IMR-90 (cell line): Measurements from ENCODE around the gene NUPR1. TPM values are rescaled to one million over a fixed set of nuclear protein-coding genes. Genes with fewer than 3 reads are reported as not detected.
A peak's percentile ranks its signal among the peaks of the same experiment; 100 is the strongest.

ENCODE experiments used
- ATAC-seq: fragments of 200-7000 bp; cut with Tn5 transposase; 2 replicates; pipeline ENCODE4 v1.9.1; 2020; ENCODE audit warnings: low read depth, mild to moderate bottlenecking, moderate library complexity
- BruUV-seq: library from RNA; stranded (reverse); fragments of 400-500 nt; replicated peaks from 2 replicates; lab custom pipeline; 2021; lab: Mats Ljungman, UMichigan
- CTCF ChIA-PET: fragments of 300-600 bp; formaldehyde crosslinking; extraction: SDS; loops from one replicate; lab custom pipeline; 2021; ENCODE audit warnings: antibody characterized with exemption; lab: Yijun Ruan, JAX
- POLR2A ChIA-PET: fragments of 300-600 bp; sonication (Branson Sonifier 250); formaldehyde crosslinking; loops from one replicate; lab custom pipeline; 2022; ENCODE audit warnings: antibody characterized with exemption; ENCODE audit not compliant: unreplicated experiment; lab: Charles Lee
- DNase-seq: peaks from one replicate; pipeline ENCODE4 v3.0.0; 2013
- H2AFZ ChIP-seq: replicated peaks from 2 replicates; pipeline ENCODE3; 2013; ENCODE audit warnings: low read length, mild to moderate bottlenecking; ENCODE audit not compliant: poor library complexity
- H2AK5ac ChIP-seq: 2 replicates; pipeline ENCODE4 v1.6.1; 2013; ENCODE audit warnings: low read depth, low read length, inconsistent platforms
- H2AK9ac ChIP-seq: replicated peaks from 2 replicates; pipeline ENCODE3; 2013; ENCODE audit warnings: mild to moderate bottlenecking, low read depth, low read length, moderate library complexity; ENCODE audit not compliant: poor library complexity
- H2BK120ac ChIP-seq: 2 replicates; pipeline ENCODE4 v1.6.1; 2013; ENCODE audit warnings: low read depth, low read length, inconsistent platforms
- H2BK15ac ChIP-seq: 3 replicates; pipeline ENCODE4 v1.6.1; 2013; ENCODE audit warnings: low read depth, low read length, inconsistent platforms
- H2BK20ac ChIP-seq: 2 replicates; pipeline ENCODE4 v1.6.1; 2013; ENCODE audit warnings: low read depth, mild to moderate bottlenecking, inconsistent platforms, low read length, moderate library complexity
- H2BK5ac ChIP-seq: 2 replicates; pipeline ENCODE4 v1.6.1; 2013; ENCODE audit warnings: mild to moderate bottlenecking, low read depth, low read length, inconsistent platforms; ENCODE audit not compliant: poor library complexity, severe bottlenecking
- H3K14ac ChIP-seq: replicated peaks from 2 replicates; pipeline ENCODE4 v1.6.1; 2013; ENCODE audit warnings: low read depth, low read length, inconsistent platforms
- H3K18ac ChIP-seq: 2 replicates; pipeline ENCODE4 v1.6.1; 2013; ENCODE audit warnings: low read depth, low read length, control low read depth
- H3K23ac ChIP-seq: 2 replicates; pipeline ENCODE4 v1.6.1; 2013; ENCODE audit warnings: low read depth, low read length, inconsistent platforms
- H3K27ac ChIP-seq: 2 replicates; pipeline ENCODE4 v1.5.1; 2013; ENCODE audit warnings: mild to moderate bottlenecking, control low read depth, low read length; ENCODE audit not compliant: insufficient read depth
- H3K27me3 ChIP-seq: 2 replicates; pipeline ENCODE4 v1.6.1; 2013; ENCODE audit warnings: low read length; ENCODE audit not compliant: control insufficient read depth, insufficient read depth
- H3K36me3 ChIP-seq: 2 replicates; pipeline ENCODE4 v1.6.1; 2013; ENCODE audit warnings: low read length, mixed read lengths; ENCODE audit not compliant: control insufficient read depth, insufficient read depth
- H3K4ac ChIP-seq: 2 replicates; pipeline ENCODE4 v1.6.1; 2013; ENCODE audit warnings: low read depth, low read length, inconsistent platforms
- H3K4me1 ChIP-seq: 2 replicates; pipeline ENCODE4 v1.6.1; 2013; ENCODE audit warnings: low read length, mixed read lengths; ENCODE audit not compliant: control insufficient read depth, insufficient read depth
- H3K4me2 ChIP-seq: 2 replicates; pipeline ENCODE4 v1.6.1; 2013; ENCODE audit warnings: low read depth, mild to moderate bottlenecking, control low read depth, low read length, moderate library complexity
- H3K4me3 ChIP-seq: 2 replicates; pipeline ENCODE4 v1.5.1; 2013; ENCODE audit warnings: low read depth, mild to moderate bottlenecking, control low read depth, low read length, moderate library complexity; ENCODE audit not compliant: insufficient read depth
- H3K56ac ChIP-seq: 2 replicates; pipeline ENCODE4 v1.6.1; 2013; ENCODE audit warnings: low read length, inconsistent platforms; ENCODE audit not compliant: insufficient read depth; ENCODE audit errors: extremely low read depth
- H3K79me1 ChIP-seq, 2 experiments: 2 replicates each; pipeline ENCODE4 v1.6.1; 2013; ENCODE audit warnings: low read length in 2 of 2, inconsistent platforms in 1 of 2, low read depth in 1 of 2
- H3K9ac ChIP-seq: 2 replicates; pipeline ENCODE4 v1.6.1; 2013; ENCODE audit warnings: low read depth, low read length, control low read depth
- H3K9me1 ChIP-seq: 2 replicates; pipeline ENCODE4 v1.6.1; 2013; ENCODE audit warnings: low read length, inconsistent platforms; ENCODE audit not compliant: insufficient read depth
- H3K9me3 ChIP-seq: 2 replicates; pipeline ENCODE4 v1.6.1; 2013; ENCODE audit warnings: low read length; ENCODE audit not compliant: control insufficient read depth, insufficient read depth
- H4K20me1 ChIP-seq: 2 replicates; pipeline ENCODE4 v1.6.1; 2013; ENCODE audit warnings: low read length, inconsistent platforms; ENCODE audit not compliant: insufficient read depth
- H4K5ac ChIP-seq: 2 replicates; pipeline ENCODE4 v1.6.1; 2013; ENCODE audit warnings: mild to moderate bottlenecking, low read depth, low read length, control low read depth
- H4K8ac ChIP-seq, 2 experiments: 2 replicates each; pipeline ENCODE4 v1.6.1; 2013; ENCODE audit warnings: low read depth in 2 of 2, low read length in 2 of 2, control low read depth in 1 of 2, inconsistent platforms in 1 of 2
- H4K91ac ChIP-seq: 2 replicates; pipeline ENCODE4 v1.6.1; 2013; ENCODE audit warnings: low read depth, low read length, inconsistent platforms; ENCODE audit not compliant: insufficient read depth
- BHLHE40 ChIP-seq: fragments of 150-350 bp; IDR thresholded peaks from 2 replicates; pipeline ENCODE4 v1.6.1; 2016; ENCODE audit warnings: mild to moderate bottlenecking, low read depth, low read length
- CEBPB ChIP-seq: IDR thresholded peaks from 2 replicates; pipeline ENCODE4 v1.6.1; 2012; ENCODE audit warnings: low read depth, low read length, improper control_type of control experiment
- CHD1 ChIP-seq: IDR thresholded peaks from 2 replicates; pipeline ENCODE4 v1.6.1; 2012; ENCODE audit warnings: low read depth, low read length, improper control_type of control experiment
- ELK1 ChIP-seq: fragments of 150-350 bp; IDR thresholded peaks from 2 replicates; pipeline ENCODE4 v1.6.1; 2016; ENCODE audit warnings: low read depth, mild to moderate bottlenecking, low read length, moderate library complexity, borderline replicate concordance
- FOS ChIP-seq: fragments of 150-350 bp; IDR thresholded peaks from 2 replicates; pipeline ENCODE4 v1.6.1; 2016; ENCODE audit warnings: low read depth, low read length
- MAFK ChIP-seq: IDR thresholded peaks from 2 replicates; pipeline ENCODE4 v1.6.1; 2012; ENCODE audit warnings: low read depth, low read length, improper control_type of control experiment
- MAZ ChIP-seq: IDR thresholded peaks from 2 replicates; pipeline ENCODE4 v1.6.1; 2012; ENCODE audit warnings: low read depth, mild to moderate bottlenecking, low read length, improper control_type of control experiment, moderate library complexity, borderline replicate concordance
- RCOR1 ChIP-seq: IDR thresholded peaks from 2 replicates; pipeline ENCODE4 v1.6.1; 2012; ENCODE audit warnings: mild to moderate bottlenecking, low read length, improper control_type of control experiment; ENCODE audit not compliant: insufficient replicate concordance
- RFX5 ChIP-seq: IDR thresholded peaks from 2 replicates; pipeline ENCODE4 v1.8.0; 2012; ENCODE audit warnings: low read depth, mild to moderate bottlenecking, low read length, moderate library complexity
- SMC3 ChIP-seq: fragments of 150-350 bp; IDR thresholded peaks from 2 replicates; pipeline ENCODE4 v1.6.1; 2016; ENCODE audit warnings: low read depth, mild to moderate bottlenecking, antibody characterized with exemption, low read length, moderate library complexity
- WGBS, 2 experiments: methylation state at CpG; one replicate each; pipeline versions ENCODE4 v1.1.5 to v1.1.7; 2013; ENCODE audit warnings: missing lambda C conversion rate in 2 of 2; ENCODE audit not compliant: insufficient read length in 1 of 2; ENCODE audit errors: extremely low coverage in 2 of 2; 5-methylcytosine and 5-hydroxymethylcytosine counted together
- dilution Hi-C: fragments of 300-500 bp; cut with HindIII; formaldehyde crosslinking; loops from one replicate; pipeline ENCODE4 v1.14.3; 2018; ENCODE audit warnings: low sequenced_read_pairs; ENCODE audit not compliant: unreplicated experiment
- in situ Hi-C: fragments of 300-500 bp; cut with MboI; formaldehyde crosslinking; loops from 3 replicates; pipeline ENCODE4 v1.14.3; 2019; ENCODE audit warnings: low sequenced_read_pairs, inconsistent platforms, mixed read lengths
- intact Hi-C: fragments of 100-400 bp; cut with micrococcal nuclease; formaldehyde crosslinking; loops from 2 replicates; pipeline ENCODE4 v1.10.0; 2022
- polyA plus RNA-seq, 3 experiments: library from polyadenylated mRNA; depleted of rRNA; stranded (reverse); fragments of >200 nt; gene quantifications; 2 replicates each; pipeline ENCODE4 v1.2.3, GENCODE V29; 2012; ENCODE audit warnings: low replicate concordance in 1 of 3
- total RNA-seq: library from RNA; depleted of rRNA; stranded (reverse); fragments of >200 nt; gene quantifications from 2 replicates; pipeline ENCODE4 v1.2.3, GENCODE V29; 2012

NUPR1 gene
- total and polyA plus RNA-seq, 2 of the 4 experiments (the other 2 are of a cell fraction), result 10.2 to 27.9 TPM

GRCh38 chr16:28532940-28533647 is 5.7 kb downstream of the NUPR1 start (continued):
- no peak for TF ChIP-seq MAFK

GRCh38 chr16:28531777-28532744 is 6.7 kb downstream of the NUPR1 start:
- H3K9ac ChIP-seq, result no peak overlapping the region
- POLR2A ChIA-PET, result interaction anchor here (0.5 kb wide), 1 partner anchor 9 kb away, joined by 11 read pairs; no protein-coding TSS in a partner anchor
- no peak overlapping the region for H4K5ac ChIP-seq
- no peaks in the 10 kb centered on the region; the same call in 1 of the 2 replicates for H4K20me1 ChIP-seq
- no peak overlapping the region for H2BK15ac ChIP-seq
- no peak overlapping the region for H4K8ac ChIP-seq
- no TSS peak for BruUV-seq
- H3K4me1 ChIP-seq, result peaks cover under 1% of the 10 kb centered on the region; the same call in 1 of the 2 replicates
- in situ Hi-C loops (no loop called here), dilution Hi-C loops (no loop called here), intact Hi-C loops (no loop called here)
- no peak overlapping the region for H3K56ac ChIP-seq
- no peak overlapping the region for H2AK9ac ChIP-seq
- H3K23ac ChIP-seq, result no peak overlapping the region
- H3K27ac ChIP-seq, result no peak overlapping the region
- H2BK20ac ChIP-seq, result no peak overlapping the region
- H3K4ac ChIP-seq, result no peak overlapping the region
- H3K4me3 ChIP-seq, result no peak overlapping the region
- peaks cover 5% of the 10 kb centered on the region; the same call in 1 of the 2 replicates for H3K9me1 ChIP-seq
- no peak overlapping the region for H3K14ac ChIP-seq
- ATAC-seq, result peak; percentile 72
- no peak overlapping the region for H2BK120ac ChIP-seq
- H3K18ac ChIP-seq, result no peak overlapping the region
- no peaks in the 10 kb centered on the region for H3K9me3 ChIP-seq
- WGBS, 2 experiments, result 60% methylated on average over 3 of the region's 9 CpGs; no CpG with 5 or more reads in 1 of the 2 experiments
- H3K36me3 ChIP-seq, result peaks cover 20% of the 10 kb centered on the region
- H3K79me1 ChIP-seq, result peaks cover 3 to 10% of the 10 kb centered on the region in 2 experiments
- H2AK5ac ChIP-seq, result no peak overlapping the region
- CTCF ChIA-PET, result no interaction called here
- TF ChIP-seq FOS, result no peak
- TF ChIP-seq BHLHE40, result no peak
- no peak for TF ChIP-seq CEBPB
- no peak for TF ChIP-seq MAZ
- no peak for TF ChIP-seq CHD1
- no peak for TF ChIP-seq ELK1
- no peak for TF ChIP-seq SMC3
- no peak for TF ChIP-seq RFX5
- no peak for TF ChIP-seq RCOR1
- no peak overlapping the region for H2BK5ac ChIP-seq
- DNase-seq, result no peak
- H3K27me3 ChIP-seq, result no peaks in the 10 kb centered on the region
- H4K91ac ChIP-seq, result no peak overlapping the region
- H2AFZ ChIP-seq, result no peak overlapping the region
- no peak overlapping the region for H3K4me2 ChIP-seq
